ENCODE results near the gene RAB11B.

- TF ChIP-seq EZH2phosphoT487 (IDR thresholded peaks at IDR 0.05; ENCODE audit: insufficient read depth, low read depth) = no peak
- no peak for TF ChIP-seq EZH2 (IDR thresholded peaks at IDR 0.05; ENCODE audit: insufficient read depth, poor library complexity, severe bottlenecking)
Measured at GRCh38 chr19:8386990-8387389, 3.2 kb upstream of the RAB11B start.

Data from GM23248 (cell line).